Measurements from ENCODE around the gene GPR148. TPM values are rescaled to one million over a fixed set of nuclear protein-coding genes. Genes with fewer than 3 reads are reported as not detected.
A peak's percentile ranks its signal among the peaks of the same experiment; 100 is the strongest.

Gene GPR148
- total and polyA plus RNA-seq, 12 donors = not detected

DNA sequence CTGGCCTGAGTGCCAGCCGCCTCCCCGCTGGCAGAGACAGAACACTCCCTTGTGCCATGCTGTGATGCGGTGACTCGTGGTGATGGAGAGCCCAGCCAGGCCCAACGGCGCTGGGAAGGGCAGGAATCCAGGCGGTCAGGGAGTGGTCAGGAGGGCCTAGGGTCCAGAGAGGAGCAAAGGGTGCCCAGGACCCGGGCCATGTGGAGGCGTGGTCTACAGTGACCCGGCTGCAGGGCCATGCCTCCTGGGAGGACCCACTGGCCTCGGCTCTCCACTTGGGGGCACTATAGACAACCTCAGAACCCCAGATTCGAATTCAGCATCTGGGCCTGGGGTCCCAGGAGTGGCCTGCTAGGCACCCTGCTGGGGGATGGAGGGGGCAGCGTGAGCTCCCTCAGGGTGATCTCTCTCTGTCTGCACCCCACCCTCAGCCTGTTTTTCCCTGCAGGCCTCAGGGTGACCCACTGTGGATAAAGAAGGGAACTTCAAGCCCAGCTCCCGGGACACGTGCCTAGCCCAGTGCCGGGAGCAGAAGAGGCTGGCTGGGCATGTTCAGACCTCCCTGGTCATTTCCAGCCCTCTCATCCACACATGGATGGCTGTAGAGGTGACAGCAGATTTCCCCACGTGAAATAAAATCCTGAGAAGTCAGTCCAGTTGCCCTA is 39.5 kb downstream of the GPR148 start:
- Histone ChIP-seq H3K4me1 (replicated peaks in 1 of 2) (no peaks in the 10 kb centered on the region), H3K27me3 (no peaks in the 10 kb centered on the region), H3K27ac (no peak overlapping the region), H3K9me3 (replicated peaks in 1 of 3) (no peaks in the 10 kb centered on the region), H3K36me3 (replicated peaks in 1 of 2) (no peaks in the 10 kb centered on the region), H3K4me3 (no peak overlapping the region)
- 70 to 84% (median 79%) methylated on average over 5 to 17 of the region's 17 CpGs for WGBS, 4 donors
- intact Hi-C loops (cut with DNase I) = no loop called here
- DNase-seq = peak in 1 of 7 donors; percentile 40
- TF ChIP-seq, protein P1, sequence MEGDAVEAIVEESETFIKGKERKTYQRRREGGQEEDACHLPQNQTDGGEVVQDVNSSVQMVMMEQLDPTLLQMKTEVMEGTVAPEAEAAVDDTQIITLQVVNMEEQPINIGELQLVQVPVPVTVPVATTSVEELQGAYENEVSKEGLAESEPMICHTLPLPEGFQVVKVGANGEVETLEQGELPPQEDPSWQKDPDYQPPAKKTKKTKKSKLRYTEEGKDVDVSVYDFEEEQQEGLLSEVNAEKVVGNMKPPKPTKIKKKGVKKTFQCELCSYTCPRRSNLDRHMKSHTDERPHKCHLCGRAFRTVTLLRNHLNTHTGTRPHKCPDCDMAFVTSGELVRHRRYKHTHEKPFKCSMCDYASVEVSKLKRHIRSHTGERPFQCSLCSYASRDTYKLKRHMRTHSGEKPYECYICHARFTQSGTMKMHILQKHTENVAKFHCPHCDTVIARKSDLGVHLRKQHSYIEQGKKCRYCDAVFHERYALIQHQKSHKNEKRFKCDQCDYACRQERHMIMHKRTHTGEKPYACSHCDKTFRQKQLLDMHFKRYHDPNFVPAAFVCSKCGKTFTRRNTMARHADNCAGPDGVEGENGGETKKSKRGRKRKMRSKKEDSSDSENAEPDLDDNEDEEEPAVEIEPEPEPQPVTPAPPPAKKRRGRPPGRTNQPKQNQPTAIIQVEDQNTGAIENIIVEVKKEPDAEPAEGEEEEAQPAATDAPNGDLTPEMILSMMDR (IDR thresholded peaks at IDR 0.05) = no peak
- no peak for TF ChIP-seq POLR2A (IDR thresholded peaks at IDR 0.05)

DNA sequence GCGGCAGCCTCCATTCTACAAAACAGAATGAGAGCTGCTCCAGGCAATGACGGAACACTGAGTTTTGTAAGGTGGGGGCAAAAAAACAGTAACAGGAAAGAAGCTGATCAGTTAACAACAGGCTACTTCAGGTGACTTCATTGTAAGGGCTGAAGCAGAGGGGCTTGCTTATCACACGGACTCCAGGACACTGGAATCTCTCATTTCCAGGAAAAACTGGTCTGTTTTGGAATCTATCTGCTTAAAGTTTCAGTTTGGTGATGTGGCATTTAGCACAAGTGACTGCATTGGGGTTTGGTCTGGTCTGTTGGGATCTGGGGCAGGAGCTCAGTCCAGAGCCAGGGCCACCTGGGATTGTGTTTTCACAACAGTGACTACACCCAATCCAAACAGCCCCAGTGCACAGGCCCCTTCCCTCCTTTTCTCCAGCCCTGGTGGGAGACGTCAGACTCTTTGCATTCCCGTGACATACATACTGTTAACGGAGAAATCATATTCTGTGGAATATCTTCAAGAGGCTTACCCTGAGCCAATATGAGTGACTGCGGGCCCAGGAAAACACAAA is 40.6 kb downstream of the GPR148 start:
- WGBS, 4 donors = 66 to 75% (median 73%) methylated on average over 7 of the region's 7 CpGs

DNA sequence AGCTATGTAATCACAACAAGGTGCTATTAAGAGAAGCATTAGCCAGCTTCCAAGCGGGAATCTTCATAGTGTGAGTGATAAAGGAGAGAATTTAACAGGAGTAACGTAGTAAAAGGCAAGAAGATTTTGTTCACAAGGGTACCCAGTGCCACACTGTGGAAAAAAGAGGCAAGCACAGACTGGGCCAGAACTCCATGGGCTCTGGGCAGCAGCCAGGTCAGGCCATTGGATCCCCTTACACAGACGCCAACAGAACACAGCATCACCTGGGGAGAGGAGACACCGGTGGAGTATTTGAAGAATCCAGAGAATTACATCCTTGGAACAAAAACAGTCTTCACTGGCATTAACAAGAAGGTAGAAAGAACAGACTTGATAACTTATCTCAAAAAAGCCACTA is 47.7 kb downstream of the GPR148 start:
- H3K27me3 ChIP-seq = no peaks in the 10 kb centered on the region
- intact Hi-C loops (cut with DNase I) = no loop called here
- H3K27ac ChIP-seq = no peak overlapping the region
- no peaks in the 10 kb centered on the region for H3K4me1 ChIP-seq (replicated peaks in 1 of 2)
- 45 to 55% (median 47%) methylated on average over 4 of the region's 4 CpGs for WGBS, 4 donors
- H3K36me3 ChIP-seq (replicated peaks in 1 of 2) = no peaks in the 10 kb centered on the region
- H3K4me3 ChIP-seq = no peak overlapping the region
- TF ChIP-seq, protein P1 (IDR thresholded peaks at IDR 0.05) = peak in 1 of 6 experiments; percentile 16
- no peak for TF ChIP-seq POLR2A (IDR thresholded peaks at IDR 0.05)
- no peaks in the 10 kb centered on the region for H3K9me3 ChIP-seq (replicated peaks in 1 of 3)
- peak in 1 of 7 donors; percentile 60 for DNase-seq

More for the DNA sequence above, 40.6 kb downstream of the GPR148 start:
- no peaks in the 10 kb centered on the region for H3K36me3 ChIP-seq (replicated peaks in 1 of 2)
- H3K4me3 ChIP-seq = no peak overlapping the region
- TF ChIP-seq, protein P1 (IDR thresholded peaks at IDR 0.05) = no peak
- no peak for TF ChIP-seq POLR2A (IDR thresholded peaks at IDR 0.05)
- H3K9me3 ChIP-seq (replicated peaks in 1 of 3) = no peaks in the 10 kb centered on the region
- intact Hi-C loops (cut with DNase I) = no loop called here
- no peaks in the 10 kb centered on the region for H3K4me1 ChIP-seq (replicated peaks in 1 of 2)
- peak in 1 of 7 donors; percentile 29 for DNase-seq
- no peaks in the 10 kb centered on the region for H3K27me3 ChIP-seq
- no peak overlapping the region for H3K27ac ChIP-seq

DNA sequence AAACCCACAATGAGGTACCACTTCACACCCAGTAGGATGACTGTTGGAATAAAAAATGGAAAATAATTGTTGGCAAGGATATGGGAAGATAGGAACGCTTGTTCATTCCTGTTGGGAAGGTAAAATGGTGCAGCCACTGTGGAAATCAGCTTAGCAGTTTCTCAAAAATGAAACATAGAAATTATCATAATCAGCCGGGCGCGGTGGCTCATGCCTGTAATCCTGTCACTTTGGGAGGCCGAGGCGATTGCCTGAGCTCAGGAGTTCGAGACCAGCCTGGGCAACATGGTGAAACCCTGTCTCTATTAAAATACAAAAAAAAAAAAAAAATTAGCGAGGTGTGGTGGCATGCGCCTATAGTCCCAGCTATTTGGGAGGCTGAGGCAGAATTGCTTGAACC is 49.9 kb downstream of the GPR148 start:
- no peaks in the 10 kb centered on the region for H3K4me1 ChIP-seq (replicated peaks in 1 of 2)
- H3K27ac ChIP-seq = no peak overlapping the region
- H3K36me3 ChIP-seq (replicated peaks in 1 of 2) = no peaks in the 10 kb centered on the region
- no peak overlapping the region for H3K4me3 ChIP-seq
- no peaks in the 10 kb centered on the region for H3K27me3 ChIP-seq
- intact Hi-C loops (cut with DNase I) = no loop called here
- no peak for TF ChIP-seq POLR2A (IDR thresholded peaks at IDR 0.05)
- TF ChIP-seq, protein P1 (IDR thresholded peaks at IDR 0.05) = no peak
- no peak for DNase-seq
- H3K9me3 ChIP-seq (replicated peaks in 1 of 3) = no peaks in the 10 kb centered on the region
- WGBS, 4 donors = 75 to 92% (median 82%) methylated on average over 9 of the region's 9 CpGs

Other genes starting within 250 kb of the GPR148 start
- gene POTEI, start 219.7 kb upstream of the GPR148 start, total RNA-seq = under 1 TPM in 2 of 9 donors, not detected in 7; 0.04 to 0.17 TPM
- gene POTEI, start 219.7 kb upstream of the GPR148 start, polyA plus RNA-seq = under 1 TPM in 1 of 3 donors, not detected in 2; 0.08 TPM
- gene CFC1B, start 207.8 kb upstream of the GPR148 start, total RNA-seq = not detected
- not detected for gene CFC1B, start 207.8 kb upstream of the GPR148 start, polyA plus RNA-seq
- 1 to 10 TPM in 1 of 9 donors, under 1 TPM in 3, not detected in 5; 0.11 to 1.4 (median 0.40) TPM for gene CFC1, start 129.5 kb upstream of the GPR148 start, total RNA-seq
- gene CFC1, start 129.5 kb upstream of the GPR148 start, polyA plus RNA-seq = 1 to 10 TPM in 2 of 3 donors, not detected in 1; 4.9 to 6.0 TPM
- gene POTEJ, start 117.6 kb upstream of the GPR148 start, total RNA-seq = under 1 TPM in 1 of 9 donors, not detected in 8; 0.17 TPM
- not detected for gene POTEJ, start 117.6 kb upstream of the GPR148 start, polyA plus RNA-seq
- 1 to 10 TPM in 1 of 9 donors, under 1 TPM in 4, not detected in 4; 0.08 to 1.2 (median 0.71) TPM for gene AMER3, start 26.5 kb downstream of the GPR148 start, total RNA-seq
- 1 to 10 TPM in 1 of 3 donors, under 1 TPM in 2; 0.13 to 1.2 (median 0.46) TPM for gene AMER3, start 26.5 kb downstream of the GPR148 start, polyA plus RNA-seq
- 1 to 10 TPM in 8 of 9 donors, under 1 TPM in 1; 0.97 to 8.3 (median 2.8) TPM for gene ARHGEF4, start 107.8 kb downstream of the GPR148 start, total RNA-seq
- gene ARHGEF4, start 107.8 kb downstream of the GPR148 start, polyA plus RNA-seq = 10 to 100 TPM in 1 of 3 donors, 1 to 10 TPM in 2; 4.2 to 40.4 (median 6.8) TPM